ENCODE results near the gene GALK2. TPM values are rescaled to one million over a fixed set of nuclear protein-coding genes. Genes with fewer than 3 reads are reported as not detected.

The GALK2 gene
- total RNA-seq, 2 donors from 2014 or later: 28.5 to 52.3 TPM

DNA sequence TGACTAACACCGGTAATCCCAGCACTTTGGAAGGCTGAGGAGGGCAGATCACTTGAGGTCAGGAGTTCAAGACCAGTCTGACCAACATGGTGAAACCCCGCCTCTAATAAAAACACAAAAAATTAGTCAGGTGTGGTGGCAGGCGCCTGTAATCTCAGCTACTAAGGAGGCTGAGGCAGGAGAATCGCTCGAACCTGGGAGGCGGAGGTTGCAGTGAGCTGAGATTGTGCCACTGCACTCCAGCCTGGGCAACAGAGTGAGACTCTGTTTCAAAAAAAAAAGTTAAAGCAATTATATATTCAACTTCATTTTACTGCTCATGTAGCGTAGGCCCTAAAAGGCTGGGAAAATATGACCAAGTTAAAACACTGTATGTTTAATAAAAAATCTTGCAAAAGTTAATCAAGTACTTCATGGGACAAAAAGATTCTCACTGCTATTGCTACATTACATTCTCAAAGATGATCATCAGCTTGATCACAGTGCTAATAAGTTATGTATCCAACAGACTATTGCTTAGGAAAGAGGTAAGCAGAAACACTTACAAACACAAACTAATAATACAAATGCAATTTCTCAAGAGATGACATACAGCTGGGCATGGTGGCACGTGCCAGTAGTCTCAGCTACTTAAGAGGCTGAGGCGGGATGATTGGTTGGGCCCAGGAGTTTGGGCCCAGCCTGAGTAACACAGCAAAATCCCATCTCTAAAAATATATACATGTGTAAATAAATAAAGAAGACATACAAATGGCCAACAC, 17.3 kb upstream of the GALK2 start:
- no peak for DNase-seq (ENCODE audit: low spot score)
- no peaks in the 10 kb centered on the region for H3K27me3 ChIP-seq (replicated peaks; ENCODE audit: insufficient read depth)
- no peaks in the 10 kb centered on the region for H3K4me1 ChIP-seq (replicated peaks)
- no peak overlapping the region for H3K4me3 ChIP-seq
- WGBS: 93% methylated on average over 9 of the region's 9 CpGs
- no peaks in the 10 kb centered on the region for H3K36me3 ChIP-seq
- intact Hi-C loops (cut with DNase I): loop anchor here (10.0 kb wide), 2 partner anchors 108 to 1202 kb away; partner anchors contain the start of genes GABPB1 and SECISBP2L
- no peaks in the 10 kb centered on the region for H3K9me3 ChIP-seq
- H3K27ac ChIP-seq: no peak overlapping the region
- TF ChIP-seq POLR2A (IDR thresholded peaks at IDR 0.05) (no peak), POLR2AphosphoS5 (IDR thresholded peaks at IDR 0.05) (no peak)
- TF ChIP-seq, protein P1, sequence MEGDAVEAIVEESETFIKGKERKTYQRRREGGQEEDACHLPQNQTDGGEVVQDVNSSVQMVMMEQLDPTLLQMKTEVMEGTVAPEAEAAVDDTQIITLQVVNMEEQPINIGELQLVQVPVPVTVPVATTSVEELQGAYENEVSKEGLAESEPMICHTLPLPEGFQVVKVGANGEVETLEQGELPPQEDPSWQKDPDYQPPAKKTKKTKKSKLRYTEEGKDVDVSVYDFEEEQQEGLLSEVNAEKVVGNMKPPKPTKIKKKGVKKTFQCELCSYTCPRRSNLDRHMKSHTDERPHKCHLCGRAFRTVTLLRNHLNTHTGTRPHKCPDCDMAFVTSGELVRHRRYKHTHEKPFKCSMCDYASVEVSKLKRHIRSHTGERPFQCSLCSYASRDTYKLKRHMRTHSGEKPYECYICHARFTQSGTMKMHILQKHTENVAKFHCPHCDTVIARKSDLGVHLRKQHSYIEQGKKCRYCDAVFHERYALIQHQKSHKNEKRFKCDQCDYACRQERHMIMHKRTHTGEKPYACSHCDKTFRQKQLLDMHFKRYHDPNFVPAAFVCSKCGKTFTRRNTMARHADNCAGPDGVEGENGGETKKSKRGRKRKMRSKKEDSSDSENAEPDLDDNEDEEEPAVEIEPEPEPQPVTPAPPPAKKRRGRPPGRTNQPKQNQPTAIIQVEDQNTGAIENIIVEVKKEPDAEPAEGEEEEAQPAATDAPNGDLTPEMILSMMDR (IDR thresholded peaks at IDR 0.05): no peak

DNA sequence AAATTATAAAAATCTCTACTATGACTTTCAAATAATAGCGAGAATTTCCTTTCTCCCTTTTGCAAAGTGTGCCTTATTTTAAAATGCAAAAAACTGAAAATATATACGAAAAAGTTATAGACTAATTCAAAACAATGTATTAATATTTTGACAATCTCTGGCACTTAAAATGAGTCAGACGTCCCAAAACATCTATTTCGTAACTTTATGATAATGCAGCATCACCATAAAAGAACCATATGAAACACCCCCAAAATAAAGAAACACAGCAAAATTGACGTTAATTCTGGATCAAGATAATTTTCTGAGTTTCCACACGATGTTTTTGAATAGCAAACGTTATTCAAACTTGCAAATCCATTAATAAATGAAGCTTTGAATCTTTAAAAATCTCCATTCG, 15.7 kb upstream of the GALK2 start:
- no peak for DNase-seq (ENCODE audit: low spot score)
- intact Hi-C loops (cut with DNase I): loop anchor here (10.0 kb wide), 2 partner anchors 110 to 1200 kb away; partner anchors contain the start of genes GABPB1 and SECISBP2L
- H3K9me3 ChIP-seq: no peaks in the 10 kb centered on the region
- no peaks in the 10 kb centered on the region for H3K4me1 ChIP-seq (replicated peaks)
- no peaks in the 10 kb centered on the region for H3K27me3 ChIP-seq (replicated peaks; ENCODE audit: insufficient read depth)
- no peaks in the 10 kb centered on the region for H3K36me3 ChIP-seq
- WGBS: 21% methylated on average over 8 of the region's 8 CpGs
- peak overlapping the region; percentile 85 for H3K27ac ChIP-seq
- TF ChIP-seq, protein P1 (IDR thresholded peaks at IDR 0.05): no peak
- TF ChIP-seq POLR2AphosphoS5 (IDR thresholded peaks at IDR 0.05): no peak
- TF ChIP-seq POLR2A (IDR thresholded peaks at IDR 0.05): no peak
- peak overlapping the region; percentile 76 to 80 for H3K4me3 ChIP-seq

DNA sequence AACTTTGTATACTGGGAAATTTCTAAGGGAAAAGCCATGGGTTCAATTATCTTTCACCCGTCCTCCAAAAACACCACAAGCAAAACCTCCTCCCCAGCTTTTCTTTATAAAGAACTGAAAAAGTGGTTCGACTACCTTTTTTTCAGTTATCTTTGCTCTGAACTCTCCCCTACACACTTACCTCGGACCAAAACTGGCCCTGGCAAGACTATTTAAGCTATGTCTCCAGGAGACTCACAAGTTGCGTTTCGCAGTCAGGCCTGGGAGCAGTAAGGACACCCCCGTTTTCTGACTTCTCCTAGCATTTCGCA, 15.3 kb upstream of the GALK2 start:
- H3K4me1 ChIP-seq (replicated peaks): no peaks in the 10 kb centered on the region
- DNase-seq (ENCODE audit: low spot score): no peak
- 0% methylated on average over 7 of the region's 7 CpGs for WGBS
- H3K9me3 ChIP-seq: no peaks in the 10 kb centered on the region
- H3K27ac ChIP-seq: peak overlapping the region; percentile 85
- intact Hi-C loops (cut with DNase I): loop anchor here (10.0 kb wide), 2 partner anchors 110 to 1200 kb away; partner anchors contain the start of genes GABPB1 and SECISBP2L
- H3K4me3 ChIP-seq: peak overlapping the region; percentile 76 to 80
- TF ChIP-seq POLR2AphosphoS5 (IDR thresholded peaks at IDR 0.05): no peak
- no peak for TF ChIP-seq POLR2A (IDR thresholded peaks at IDR 0.05)
- TF ChIP-seq, protein P1 (IDR thresholded peaks at IDR 0.05): no peak
- H3K36me3 ChIP-seq: no peaks in the 10 kb centered on the region
- H3K27me3 ChIP-seq (replicated peaks; ENCODE audit: insufficient read depth): no peaks in the 10 kb centered on the region

DNA sequence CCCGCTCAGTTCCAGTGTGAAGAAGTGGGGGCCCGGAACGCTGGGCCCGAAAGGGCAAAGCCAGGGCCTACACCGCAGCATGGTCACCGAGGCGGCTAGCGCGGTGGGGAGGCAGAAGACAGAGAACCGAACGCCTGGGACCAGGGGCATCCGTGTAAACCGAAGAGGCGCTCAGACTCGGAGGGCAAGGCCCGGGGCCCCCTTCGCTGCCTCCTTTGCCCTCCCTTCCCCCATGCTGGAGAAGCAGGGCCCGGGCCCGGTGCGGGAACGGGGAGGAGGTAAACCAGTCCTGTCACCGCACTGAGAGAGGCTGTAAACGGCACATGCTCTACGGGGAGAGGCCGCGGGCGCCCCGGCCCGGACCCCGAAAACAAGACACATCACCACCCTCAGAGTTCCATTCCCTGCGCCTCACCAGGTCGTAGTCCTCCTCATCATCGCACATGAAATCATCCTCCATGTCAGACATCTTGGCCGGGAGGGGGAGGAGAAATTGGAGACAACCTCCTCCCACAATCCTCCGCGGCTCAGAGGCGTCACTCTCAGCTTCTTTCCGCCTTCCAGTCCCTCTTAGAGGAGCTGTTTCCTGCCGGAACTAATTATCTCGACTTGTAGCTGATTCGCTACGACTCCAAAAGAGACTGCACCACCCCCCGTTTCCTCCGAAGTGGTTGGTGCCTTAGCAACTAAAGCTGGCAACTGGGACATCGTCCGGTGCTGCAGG, 14.8 kb upstream of the GALK2 start, which contains the start of gene COPS2:
COPS2 (minus strand) TSS at position 490 of the 724 bp plus-strand sequence; CDS start at position 469, 21 bp downstream.
- peak within 1 kb of the TSS; percentile 76 to 80 for H3K4me3 ChIP-seq
- peak; percentile 99 for TF ChIP-seq POLR2AphosphoS5 (IDR thresholded peaks at IDR 0.05)
- TF ChIP-seq, protein P1 (IDR thresholded peaks at IDR 0.05): peak in 3 of 4 experiments; percentile 15 to 29 (median 21)
- peak; percentile 48 for TF ChIP-seq POLR2A (IDR thresholded peaks at IDR 0.05)
- WGBS: under 1% methylated on average over 40 of the region's 46 CpGs
- H3K27ac ChIP-seq: peak within 1 kb of the TSS; percentile 85
- H3K9me3 ChIP-seq: no peaks in the 10 kb centered on the region
- peak; percentile 96 for DNase-seq (ENCODE audit: low spot score)
- H3K27me3 ChIP-seq (replicated peaks; ENCODE audit: insufficient read depth): no peaks in the 10 kb centered on the region
- intact Hi-C loops (cut with DNase I): loop anchor here (10.0 kb wide), 2 partner anchors 110 to 1200 kb away; partner anchors contain the start of genes GABPB1 and SECISBP2L
- no peaks in the 10 kb centered on the region for H3K36me3 ChIP-seq
- H3K4me1 ChIP-seq (replicated peaks): no peaks in the 10 kb centered on the region
